HUES48 (cell line): ENCODE results near the gene TENM4.
A peak's percentile ranks its signal among the peaks of the same experiment; 100 is the strongest.

Experiments
- H3K27ac ChIP-seq: one replicate; pipeline ENCODE4 v1.7.0; 2013; ENCODE audit warnings: low read depth, low read length, inconsistent platforms
- H3K27me3 ChIP-seq: 2 replicates; pipeline ENCODE4 v1.6.1; 2013; ENCODE audit warnings: mild to moderate bottlenecking, low read length; ENCODE audit not compliant: control insufficient read depth, insufficient read depth
- H3K36me3 ChIP-seq: 2 replicates; pipeline ENCODE4 v1.6.1; 2013; ENCODE audit warnings: low read length; ENCODE audit not compliant: control insufficient read depth, insufficient read depth
- H3K4me1 ChIP-seq: 2 replicates; pipeline ENCODE4 v1.6.1; 2013; ENCODE audit warnings: mild to moderate bottlenecking, low read length; ENCODE audit not compliant: control insufficient read depth, insufficient read depth
- H3K4me3 ChIP-seq: 2 replicates; pipeline ENCODE4 v1.5.1; 2013; ENCODE audit warnings: mild to moderate bottlenecking, low read depth, low read length
- H3K9ac ChIP-seq: 2 replicates; pipeline ENCODE4 v1.6.1; 2013; ENCODE audit warnings: mild to moderate bottlenecking, low read depth, low read length, moderate library complexity
- H3K9me3 ChIP-seq: 2 replicates; pipeline ENCODE4 v1.6.1; 2013; ENCODE audit warnings: low read length; ENCODE audit not compliant: control insufficient read depth, insufficient read depth

TENM4 gene

DNA sequence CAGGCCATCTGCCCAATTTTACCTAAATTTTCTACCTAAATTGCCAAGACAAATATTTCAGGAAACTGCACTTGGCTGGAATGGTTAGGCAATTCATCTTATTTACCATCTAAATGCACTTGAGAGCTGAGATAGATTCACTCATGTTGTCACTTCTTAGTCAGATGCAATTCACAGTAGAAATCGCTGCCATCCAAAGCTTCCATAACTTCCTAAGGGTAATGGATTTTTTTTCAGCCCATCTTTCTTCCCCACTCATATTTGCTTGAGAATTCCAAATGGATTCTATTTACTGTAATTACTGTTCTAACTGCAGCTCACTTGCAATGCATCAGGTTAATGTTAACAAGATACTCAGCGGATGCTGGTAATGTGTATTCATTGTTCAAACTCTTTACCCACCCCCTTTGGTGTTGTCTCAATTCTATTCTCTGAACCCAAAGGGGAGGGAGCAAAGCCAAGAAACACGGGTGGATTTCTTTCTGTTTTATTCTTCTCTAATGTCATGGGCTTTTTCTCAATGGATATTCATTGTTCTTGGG is 96.0 kb downstream of the TENM4 start:
- no peak overlapping the region for H3K27ac ChIP-seq
- peaks cover 13% of the 10 kb centered on the region; the same call in 1 of the 2 replicates for H3K4me1 ChIP-seq
- no peaks in the 10 kb centered on the region for H3K27me3 ChIP-seq
- H3K4me3 ChIP-seq, result no peak overlapping the region
- H3K36me3 ChIP-seq, result no peaks in the 10 kb centered on the region
- H3K9me3 ChIP-seq, result no peaks in the 10 kb centered on the region
- H3K9ac ChIP-seq, result no peak overlapping the region

DNA sequence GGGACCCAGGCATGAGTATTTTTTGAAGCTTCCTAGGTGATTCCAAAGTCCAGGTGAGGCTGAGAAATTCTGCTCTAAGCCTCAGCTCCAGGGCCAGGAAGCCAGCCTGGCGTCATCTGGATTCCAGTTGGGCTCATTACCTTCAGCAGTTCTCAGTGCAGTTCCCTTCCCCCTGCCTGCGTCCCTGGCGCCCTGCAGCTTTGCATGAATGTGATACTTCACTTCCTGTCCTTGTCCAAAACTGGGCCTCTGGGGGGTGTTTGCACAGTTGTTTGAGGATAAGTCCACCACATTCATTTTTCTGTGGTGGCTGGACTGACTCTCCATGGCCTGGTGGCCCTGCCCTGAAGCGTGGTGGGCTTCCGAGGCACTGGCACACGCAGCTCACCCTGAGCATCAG is 98.1 kb downstream of the TENM4 start:
- H3K9ac ChIP-seq, result no peak overlapping the region
- no peaks in the 10 kb centered on the region for H3K36me3 ChIP-seq
- H3K27me3 ChIP-seq, result no peaks in the 10 kb centered on the region
- H3K27ac ChIP-seq, result no peak overlapping the region
- no peaks in the 10 kb centered on the region for H3K9me3 ChIP-seq
- H3K4me1 ChIP-seq, result peaks cover 13% of the 10 kb centered on the region; the same call in 1 of the 2 replicates
- H3K4me3 ChIP-seq, result no peak overlapping the region

GRCh38 chr11:79342236-79342635 is 98.6 kb downstream of the TENM4 start:
- no peaks in the 10 kb centered on the region for H3K9me3 ChIP-seq
- no peak overlapping the region for H3K9ac ChIP-seq
- no peak overlapping the region for H3K4me3 ChIP-seq
- no peak overlapping the region for H3K27ac ChIP-seq
- no peaks in the 10 kb centered on the region for H3K27me3 ChIP-seq
- no peaks in the 10 kb centered on the region for H3K36me3 ChIP-seq
- H3K4me1 ChIP-seq, result peaks cover 13% of the 10 kb centered on the region; the same call in 1 of the 2 replicates

- H3K9ac ChIP-seq, result no peak overlapping the region
- no peaks in the 10 kb centered on the region for H3K27me3 ChIP-seq
- H3K4me1 ChIP-seq, result peaks cover 13% of the 10 kb centered on the region; the same call in 1 of the 2 replicates
- no peak overlapping the region for H3K4me3 ChIP-seq
- H3K27ac ChIP-seq, result no peak overlapping the region
- no peaks in the 10 kb centered on the region for H3K9me3 ChIP-seq
- H3K36me3 ChIP-seq, result no peaks in the 10 kb centered on the region
These were observed 100.3 kb downstream of the TENM4 start for GRCh38 chr11:79340535-79340934.

- Histone ChIP-seq H3K27me3 (no peaks in the 10 kb centered on the region), H3K4me1 (peaks cover 1% of the 10 kb centered on the region; the same call in 1 of the 2 replicates)
These were observed 103.9 kb downstream of the TENM4 start for GRCh38 chr11:79336797-79337517.

GRCh38 chr11:79335681-79336080 is 105.1 kb downstream of the TENM4 start:
- Histone ChIP-seq H3K27ac (no peak overlapping the region), H3K36me3 (no peaks in the 10 kb centered on the region), H3K4me3 (no peak overlapping the region), H3K9me3 (no peaks in the 10 kb centered on the region), H3K27me3 (no peaks in the 10 kb centered on the region), H3K4me1 (peaks cover 14% of the 10 kb centered on the region), H3K9ac (no peak overlapping the region)

More at GRCh38 chr11:79336797-79337517, 103.9 kb downstream of the TENM4 start:
- H3K27ac ChIP-seq, result no peak overlapping the region
- no peak overlapping the region for H3K9ac ChIP-seq
- no peaks in the 10 kb centered on the region for H3K36me3 ChIP-seq
- H3K9me3 ChIP-seq, result no peaks in the 10 kb centered on the region
- H3K4me3 ChIP-seq, result no peak overlapping the region

DNA sequence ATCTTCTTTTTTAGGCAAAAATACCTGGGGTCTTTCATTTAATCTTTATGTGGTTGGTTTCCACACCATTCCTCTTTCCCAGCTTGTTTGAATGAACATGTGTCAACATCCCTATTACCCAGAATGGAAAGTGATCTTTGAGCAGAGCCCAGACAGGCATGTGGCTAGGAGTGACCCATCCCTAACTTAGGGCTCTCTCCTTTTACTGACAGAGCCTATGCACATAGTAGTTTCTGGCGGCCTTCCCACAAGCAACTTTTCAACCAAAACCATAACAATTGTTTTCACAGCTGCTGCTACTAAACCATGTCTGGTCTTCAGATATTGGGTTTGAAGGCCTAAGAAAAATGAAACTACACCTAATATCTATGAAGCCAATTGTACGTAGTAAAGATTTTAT is 107.5 kb downstream of the TENM4 start:
- Histone ChIP-seq H3K4me3 (no peak overlapping the region), H3K9ac (no peak overlapping the region), H3K36me3 (no peaks in the 10 kb centered on the region), H3K9me3 (no peaks in the 10 kb centered on the region), H3K4me1 (peaks cover 27% of the 10 kb centered on the region), H3K27me3 (no peaks in the 10 kb centered on the region), H3K27ac (no peak overlapping the region)

DNA sequence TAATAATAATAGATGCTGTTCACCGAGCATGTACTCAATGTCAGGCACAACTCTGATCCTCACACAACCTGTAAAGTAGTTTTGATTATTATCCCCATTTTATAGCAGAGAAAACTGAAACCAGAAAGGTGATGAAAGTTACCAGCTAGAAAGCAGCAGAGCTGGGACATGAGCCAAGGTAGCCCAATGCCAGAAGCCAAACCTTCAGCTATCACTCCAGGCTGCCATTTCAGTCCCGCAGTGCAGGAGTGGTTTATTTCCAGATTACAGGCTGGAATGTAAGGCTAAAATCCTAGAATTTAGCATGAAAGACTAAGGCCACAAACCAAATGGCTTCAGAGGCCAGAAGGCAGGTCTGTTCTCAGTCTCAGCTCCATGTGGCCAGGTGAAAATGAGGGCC is 108.8 kb downstream of the TENM4 start:
- Histone ChIP-seq H3K27me3 (no peaks in the 10 kb centered on the region), H3K9me3 (no peaks in the 10 kb centered on the region), H3K36me3 (no peaks in the 10 kb centered on the region), H3K4me1 (peaks cover 35% of the 10 kb centered on the region), H3K4me3 (no peak overlapping the region), H3K9ac (no peak overlapping the region), H3K27ac (no peak overlapping the region)

DNA sequence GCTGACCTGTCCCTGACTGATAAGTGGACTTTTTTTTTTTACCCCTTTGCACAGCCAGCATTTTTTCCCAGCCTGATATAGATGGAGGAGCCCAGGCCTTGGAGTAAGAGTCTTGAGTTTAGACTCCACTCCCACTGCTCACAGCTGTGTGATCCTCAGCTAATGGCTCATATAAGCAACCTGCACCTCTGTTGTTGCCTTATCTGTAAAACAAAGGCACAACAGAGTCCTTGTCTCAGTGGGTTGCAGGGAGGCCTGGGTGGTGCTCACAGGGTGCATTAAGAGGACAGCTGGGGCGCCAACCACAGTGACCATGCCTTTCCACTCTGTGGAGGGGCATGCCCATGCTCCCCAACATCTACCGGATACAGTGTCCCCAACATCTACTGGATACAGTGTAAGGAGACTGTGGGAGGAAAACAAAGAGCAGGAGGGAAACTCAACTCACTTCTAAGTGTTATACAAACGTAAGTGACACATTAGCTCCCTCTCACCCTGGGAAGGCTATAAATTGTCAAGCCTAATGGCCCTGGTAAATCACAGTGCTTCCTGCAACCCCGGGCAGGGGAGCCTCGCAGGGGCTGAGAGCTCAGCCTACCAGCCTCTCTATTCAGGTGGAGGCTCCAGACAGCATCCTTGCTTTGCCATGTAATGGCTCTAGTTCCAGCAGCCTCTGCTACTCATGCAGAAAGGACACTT is 109.5 kb downstream of the TENM4 start:
- Histone ChIP-seq H3K4me1 (peaks cover 35% of the 10 kb centered on the region), H3K4me3 (no peak overlapping the region), H3K27ac (peak overlapping the region; percentile 14), H3K9ac (no peak overlapping the region), H3K27me3 (no peaks in the 10 kb centered on the region), H3K9me3 (no peaks in the 10 kb centered on the region), H3K36me3 (no peaks in the 10 kb centered on the region)

GRCh38 chr11:79330651-79331050 is 110.2 kb downstream of the TENM4 start:
- Histone ChIP-seq H3K4me1 (peaks cover 35% of the 10 kb centered on the region), H3K36me3 (no peaks in the 10 kb centered on the region), H3K9ac (no peak overlapping the region), H3K27me3 (no peaks in the 10 kb centered on the region), H3K4me3 (no peak overlapping the region), H3K27ac (no peak overlapping the region), H3K9me3 (no peaks in the 10 kb centered on the region)

DNA sequence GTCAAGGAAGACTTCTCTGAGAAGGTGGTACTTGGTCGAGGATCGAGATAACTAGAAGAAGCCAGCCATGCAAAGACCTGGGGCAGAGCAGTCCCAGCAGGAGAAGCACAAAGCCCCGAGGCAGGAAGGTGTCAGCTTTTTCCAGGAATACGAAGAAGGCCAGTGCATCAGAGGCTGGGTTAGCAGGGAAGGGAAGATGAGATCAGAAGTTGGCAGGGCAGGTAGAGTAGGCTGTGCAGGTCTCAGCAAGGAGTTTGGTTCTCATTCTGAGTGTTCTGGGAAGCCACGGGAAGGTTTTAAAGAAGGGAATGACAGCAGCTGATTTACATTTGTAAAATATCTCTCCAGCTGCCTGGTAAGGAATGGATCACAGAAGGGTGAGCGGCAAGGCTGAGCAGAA is 111.3 kb downstream of the TENM4 start:
- Histone ChIP-seq H3K4me3 (no peak overlapping the region), H3K27ac (no peak overlapping the region), H3K36me3 (no peaks in the 10 kb centered on the region), H3K27me3 (no peaks in the 10 kb centered on the region), H3K9me3 (no peaks in the 10 kb centered on the region), H3K9ac (no peak overlapping the region), H3K4me1 (peaks cover 35% of the 10 kb centered on the region)
